Mammary epithelial cell (primary cell): ENCODE data around the gene SEPTIN7.

ENCODE experiments used
- CTCF ChIP-seq, 2 donors: IDR thresholded peaks in 1 of 2; conservative IDR thresholded peaks in 1 of 2; 2 replicates each; pipeline ENCODE4 v1.5.1; 2011 to 2012; ENCODE audit warnings: inconsistent platforms in 2 of 2, low read length in 2 of 2, mild to moderate bottlenecking in 2 of 2, control low read depth in 1 of 2, low read depth in 1 of 2; ENCODE audit not compliant: insufficient read depth in 1 of 2; ENCODE audit errors: extremely low read depth in 1 of 2
- EZH2 ChIP-seq: IDR thresholded peaks from 2 replicates; pipeline ENCODE4 v1.6.1; 2012; ENCODE audit warnings: low read length, inconsistent platforms, borderline replicate concordance

- no peak for TF ChIP-seq CTCF (conservative IDR thresholded peaks at IDR 0.05 in 1 of 2, IDR thresholded peaks at IDR 0.05 in 1 of 2; ENCODE audit: extremely low read depth in 1 of 2, insufficient read depth in 1 of 2, low read depth in 1 of 2, low read length in 2 of 2)
- no peak for TF ChIP-seq EZH2
These were observed 39.3 kb downstream of the SEPTIN7 start for GRCh38 chr7:35839860-35840854.
